HG02840 (cell line): ENCODE results near the gene RDM1.

Experiments used
- ATAC-seq: cut with Tn5 transposase; IDR thresholded peaks from one replicate; pipeline ENCODE4 v1.9.1; 2021; ENCODE audit warnings: mild to moderate bottlenecking, moderate library complexity, moderate number of reproducible peaks; ENCODE audit not compliant: unreplicated experiment, low FRiP score

RDM1 gene

DNA sequence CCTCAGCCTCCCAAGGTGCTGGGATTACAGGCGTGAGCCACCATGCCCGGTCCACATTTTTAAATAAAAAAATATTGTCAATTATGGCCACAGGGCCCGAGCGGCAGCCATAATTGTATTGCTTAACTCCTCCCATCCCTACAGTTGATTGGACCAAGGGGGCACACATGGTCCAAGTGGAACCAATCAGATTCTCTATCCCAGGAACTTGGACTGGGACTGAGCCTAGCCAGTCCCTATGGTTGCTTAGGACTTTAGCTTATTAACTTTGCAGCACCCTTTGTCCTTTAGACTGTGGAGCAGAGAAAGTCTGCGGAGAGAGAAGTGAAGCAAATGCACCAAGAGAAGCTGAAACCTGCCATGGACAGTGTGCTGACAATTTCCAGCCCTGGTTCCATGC is 5.5 kb upstream of the RDM1 start:
- no peak for ATAC-seq

DNA sequence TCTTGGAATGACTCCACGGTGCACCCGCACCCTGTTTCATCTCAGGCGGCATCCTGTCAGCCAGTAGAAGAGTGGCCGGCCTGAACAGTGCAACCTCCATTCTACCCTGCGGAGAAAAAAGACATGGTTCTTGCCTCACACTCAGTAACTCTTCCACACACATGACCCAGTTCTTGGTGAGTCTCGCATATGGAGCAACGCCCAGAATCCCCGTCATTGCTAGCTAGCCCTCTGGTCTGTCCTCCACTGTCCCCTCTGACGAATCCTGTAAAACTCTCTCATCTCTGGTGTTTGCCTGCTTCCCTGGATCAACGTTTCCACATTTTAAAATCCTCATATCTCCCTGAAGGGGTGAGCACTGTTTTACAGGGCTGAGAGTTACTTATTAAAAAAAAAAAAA is 4.2 kb upstream of the RDM1 start:
- ATAC-seq: no peak

DNA sequence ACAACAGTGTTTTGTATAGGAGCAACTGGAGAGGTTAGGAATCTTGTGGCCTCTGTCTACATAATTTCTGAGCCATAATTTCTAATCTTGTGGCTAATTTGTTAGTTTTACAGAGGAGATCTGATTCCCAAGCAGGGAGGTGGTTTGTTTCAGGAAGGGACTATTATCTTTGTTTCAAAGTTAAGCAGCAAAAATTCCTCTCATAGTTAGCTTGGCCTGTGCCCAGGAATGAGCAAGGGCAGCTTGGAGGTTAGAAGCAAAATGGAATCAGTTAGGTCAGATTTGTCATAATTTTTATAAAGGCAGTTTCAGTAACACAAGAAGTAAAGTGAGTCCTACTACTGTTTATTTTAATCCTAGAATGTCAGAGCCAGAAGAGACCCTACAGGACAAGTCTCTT is 2.0 kb upstream of the RDM1 start:
- no peak for ATAC-seq

DNA sequence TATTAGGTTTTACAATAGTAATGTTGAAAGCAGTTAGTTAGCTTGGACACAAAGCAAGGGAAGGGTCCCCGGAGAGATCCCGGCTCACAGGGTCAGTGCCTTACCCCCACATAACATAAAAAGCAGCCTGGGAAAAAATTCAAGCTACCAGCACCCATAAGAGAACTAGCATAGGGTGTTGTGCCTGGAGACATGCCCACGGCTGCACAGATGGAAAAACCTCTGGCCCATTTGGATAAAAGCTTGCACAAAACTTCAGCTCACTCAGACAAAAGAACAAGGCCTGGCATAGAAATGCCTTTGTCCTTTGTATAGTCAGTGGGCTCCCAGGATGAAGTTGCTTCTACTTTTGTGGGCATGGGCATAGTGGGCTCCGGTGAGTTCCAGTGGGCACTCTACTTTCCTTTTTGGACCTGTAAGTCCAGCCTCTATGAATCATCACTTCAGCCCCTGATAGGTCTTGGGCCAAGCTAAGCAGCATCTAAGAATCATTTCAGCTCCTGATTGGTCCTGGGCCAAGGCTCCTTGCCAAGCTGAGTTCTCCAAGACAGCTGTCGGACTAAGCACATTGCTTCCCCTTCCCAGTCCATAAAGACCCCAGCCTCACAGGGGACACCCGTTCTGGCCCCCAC is 1.3 kb upstream of the RDM1 start:
- no peak for ATAC-seq

DNA sequence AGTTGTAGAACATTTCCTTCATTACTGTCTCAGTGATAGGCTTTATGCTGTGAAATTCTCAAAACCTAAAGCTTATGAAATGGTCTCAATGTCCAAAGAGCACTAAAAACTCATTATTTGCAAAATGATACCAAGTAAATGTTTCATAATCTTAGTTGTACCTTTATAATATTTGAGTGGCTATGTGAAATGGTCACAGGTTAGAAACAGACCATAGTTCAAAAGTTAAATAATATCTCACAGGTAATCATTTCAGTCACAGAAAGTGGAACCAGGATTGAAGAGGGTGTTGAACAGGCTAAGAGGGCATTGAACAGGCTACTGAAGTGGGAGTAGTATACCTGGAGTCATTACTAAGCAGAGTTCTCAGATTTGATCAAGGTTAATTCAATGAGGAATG is 2.9 kb downstream of the RDM1 start:
- ATAC-seq: no peak

DNA sequence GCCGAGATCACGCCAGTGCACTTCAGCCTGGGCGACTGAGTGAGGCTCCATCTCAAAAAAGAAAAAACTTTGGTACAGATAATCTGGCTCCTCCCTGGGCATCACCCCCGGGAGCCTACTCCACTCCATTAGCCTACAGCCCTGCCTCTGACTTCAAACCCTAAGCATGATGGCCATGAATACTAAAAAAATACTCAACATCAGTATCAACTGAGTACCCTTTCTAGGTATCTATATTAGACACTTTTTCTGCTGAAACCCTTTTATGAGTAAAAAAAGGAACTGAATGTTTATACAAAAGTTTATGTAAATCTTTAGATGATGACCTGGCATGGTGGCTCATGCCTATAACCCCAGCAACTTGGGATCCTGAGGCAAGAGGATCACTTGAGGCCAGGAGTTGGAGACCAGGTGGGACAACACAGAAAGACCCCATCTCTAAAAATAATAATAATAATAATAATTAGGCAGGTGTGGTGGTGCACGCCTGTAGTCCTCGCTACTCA is 6.9 kb downstream of the RDM1 start:
- no peak for ATAC-seq

DNA sequence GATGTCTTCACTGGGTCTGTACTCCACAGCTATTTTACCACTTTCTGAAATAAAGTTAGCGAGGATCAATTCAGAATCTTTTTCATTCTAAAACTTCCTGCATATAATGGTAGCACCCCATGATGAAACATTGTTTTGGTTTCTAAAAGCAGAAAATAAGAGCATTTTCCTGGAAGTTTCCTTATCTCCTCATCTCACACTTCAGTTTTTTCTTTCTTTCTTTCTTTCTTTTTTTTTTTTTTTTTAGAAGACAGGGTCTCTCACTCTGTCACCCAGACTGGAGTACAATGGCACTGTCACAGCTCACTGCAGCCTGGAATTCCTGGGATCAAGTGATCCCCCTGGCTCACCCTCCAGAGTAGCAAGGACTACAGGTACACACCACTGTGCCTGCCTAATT is 10.3 kb downstream of the RDM1 start:
- ATAC-seq: no peak

DNA sequence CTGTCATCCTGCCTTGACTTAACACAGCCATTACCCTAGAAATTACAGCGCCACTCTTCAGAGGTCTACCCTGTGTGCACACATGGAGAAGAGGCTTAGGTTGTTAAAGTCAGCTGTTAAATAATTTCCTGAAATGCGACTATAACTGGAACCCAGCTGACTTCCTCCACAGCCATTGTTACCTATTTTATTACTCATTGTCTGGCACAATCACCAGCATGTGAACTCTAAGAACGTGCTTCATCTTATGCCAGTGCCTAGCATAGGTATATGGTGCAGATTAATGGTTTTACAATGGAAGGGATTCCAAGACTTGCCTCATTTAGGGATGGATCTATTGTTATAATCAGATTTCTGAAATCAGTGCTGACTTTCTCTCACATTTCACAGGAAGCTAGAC is 11.9 kb downstream of the RDM1 start:
- no peak for ATAC-seq

DNA sequence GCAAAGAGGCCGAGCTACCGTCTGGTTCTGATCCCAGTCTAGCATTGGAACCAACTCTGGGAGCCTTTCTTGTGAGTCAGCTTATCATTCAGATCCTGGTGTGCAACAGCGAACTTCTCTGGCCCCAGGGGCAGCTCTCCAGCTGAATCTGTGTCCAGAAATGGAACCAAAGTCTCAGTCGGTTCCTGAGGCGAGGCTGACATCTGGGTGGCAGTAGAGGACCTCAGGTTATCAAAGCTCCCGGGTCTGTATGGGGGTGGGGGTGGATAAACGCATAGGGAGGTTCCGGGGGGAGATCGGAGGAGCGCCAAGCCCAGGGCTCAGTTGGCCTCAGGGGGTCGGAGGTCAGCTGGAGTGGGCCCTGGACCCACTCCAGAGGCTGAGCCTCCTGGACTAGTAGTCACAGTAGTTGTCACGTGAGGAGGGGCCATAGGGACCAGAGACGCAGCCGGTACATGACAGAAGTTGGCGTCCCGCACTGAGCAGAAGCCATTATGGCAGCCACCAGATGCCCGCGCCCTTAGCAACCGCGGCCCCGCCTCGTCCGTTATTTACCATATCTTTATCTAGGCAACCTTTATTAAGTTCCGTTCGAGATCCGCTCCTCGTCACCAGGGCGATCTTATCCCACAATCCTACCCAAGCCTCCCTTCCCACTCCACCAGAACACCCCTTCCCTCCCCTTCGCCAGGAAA is 12.9 kb downstream of the RDM1 start:
- no peak for ATAC-seq

DNA sequence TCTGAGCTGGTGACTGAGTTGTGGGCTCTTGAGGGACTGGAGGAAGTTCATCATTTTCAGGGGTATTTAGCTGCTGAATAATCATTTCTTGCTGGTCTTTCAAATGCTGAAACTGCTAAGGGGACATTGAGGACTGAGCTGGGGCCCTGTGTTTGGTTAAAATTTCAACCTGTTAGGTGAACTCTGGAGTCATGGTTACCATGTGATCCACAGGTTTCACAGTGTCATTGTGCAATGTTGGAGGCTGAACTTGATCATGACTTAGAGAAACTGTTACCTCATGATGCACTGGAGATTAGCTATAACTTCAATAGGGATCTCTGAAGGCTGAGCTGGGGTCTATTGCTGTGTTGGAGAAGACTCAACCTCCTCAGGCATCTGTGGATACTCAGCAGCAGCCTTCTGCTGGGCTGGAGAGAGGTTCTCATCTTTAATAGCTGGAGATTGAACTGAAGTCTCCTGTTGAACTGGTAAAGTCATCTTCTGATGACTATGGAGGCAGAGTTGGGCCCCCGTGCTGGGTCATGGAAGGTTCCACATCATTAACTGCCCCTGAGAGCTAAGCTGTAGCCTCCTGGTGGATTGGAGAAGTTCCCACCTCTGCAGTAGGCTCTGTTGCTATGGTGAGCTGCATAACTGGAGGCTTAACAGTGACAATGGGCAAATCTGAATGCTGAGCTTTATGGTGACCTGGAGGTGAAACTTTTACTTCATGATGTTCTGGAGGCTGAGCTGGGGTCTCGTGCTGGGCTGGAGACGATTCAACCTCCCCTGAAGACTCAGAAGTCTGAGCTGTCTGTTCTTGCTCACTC is 15.2 kb downstream of the RDM1 start:
- ATAC-seq: no peak

DNA sequence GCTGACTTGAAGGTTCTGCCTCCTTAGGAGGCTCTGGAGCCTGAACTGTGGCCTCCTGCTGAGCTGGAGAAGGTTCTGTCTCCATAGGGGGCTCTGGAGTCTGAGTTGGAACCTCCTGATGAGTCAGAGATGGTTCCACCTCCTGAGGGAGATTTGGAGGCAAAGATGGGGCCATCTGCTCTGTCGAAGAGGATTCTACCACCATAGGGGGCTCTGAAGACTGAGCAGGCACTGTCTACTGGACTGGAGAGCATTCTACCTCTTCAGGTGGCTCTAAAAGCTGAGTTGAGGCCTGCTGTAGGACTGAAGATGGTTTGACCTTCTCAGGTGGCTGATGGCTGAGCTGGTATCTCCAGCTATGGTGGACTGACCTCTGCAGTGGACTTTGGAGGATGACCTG is 16.2 kb downstream of the RDM1 start:
- ATAC-seq: no peak

DNA sequence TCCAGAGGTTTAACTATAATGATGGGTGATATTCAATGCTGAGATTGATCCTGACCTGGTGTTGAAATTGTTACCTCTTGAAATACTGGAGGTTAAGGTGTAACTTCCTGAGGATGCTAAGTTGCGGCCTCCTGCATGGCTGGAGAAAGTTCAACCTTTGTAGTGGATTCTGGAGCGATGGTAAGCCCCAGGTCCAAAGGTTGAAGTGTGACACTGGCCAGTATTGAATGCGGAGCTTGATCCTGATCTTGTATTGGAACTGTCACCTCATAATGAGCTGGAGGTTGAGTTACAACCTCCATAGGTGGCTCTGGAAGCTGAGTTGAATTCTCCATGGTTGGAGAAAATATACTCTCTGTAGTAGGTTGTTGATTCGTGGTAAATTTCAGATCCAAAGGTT is 17.0 kb downstream of the RDM1 start:
- ATAC-seq: no peak

DNA sequence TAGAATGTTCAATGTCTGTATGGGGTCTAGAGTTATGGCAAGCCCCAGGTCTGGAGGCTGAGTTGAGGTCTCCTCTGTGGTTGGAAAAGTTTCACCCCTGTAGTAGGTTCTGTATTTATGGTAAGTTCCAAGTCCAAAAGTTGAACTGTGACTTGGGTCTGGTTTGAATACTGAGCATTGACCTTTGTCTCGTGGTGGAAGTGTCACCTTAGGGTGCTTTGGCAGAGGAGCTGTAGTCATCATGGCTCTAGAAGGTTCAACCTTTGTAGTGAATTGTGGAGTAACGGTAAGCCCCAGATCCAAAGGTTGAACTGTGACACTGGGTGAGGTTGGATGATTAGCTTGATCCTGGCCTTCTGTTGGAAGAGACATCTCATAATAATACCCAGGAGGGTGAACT is 17.6 kb downstream of the RDM1 start:
- no peak for ATAC-seq

DNA sequence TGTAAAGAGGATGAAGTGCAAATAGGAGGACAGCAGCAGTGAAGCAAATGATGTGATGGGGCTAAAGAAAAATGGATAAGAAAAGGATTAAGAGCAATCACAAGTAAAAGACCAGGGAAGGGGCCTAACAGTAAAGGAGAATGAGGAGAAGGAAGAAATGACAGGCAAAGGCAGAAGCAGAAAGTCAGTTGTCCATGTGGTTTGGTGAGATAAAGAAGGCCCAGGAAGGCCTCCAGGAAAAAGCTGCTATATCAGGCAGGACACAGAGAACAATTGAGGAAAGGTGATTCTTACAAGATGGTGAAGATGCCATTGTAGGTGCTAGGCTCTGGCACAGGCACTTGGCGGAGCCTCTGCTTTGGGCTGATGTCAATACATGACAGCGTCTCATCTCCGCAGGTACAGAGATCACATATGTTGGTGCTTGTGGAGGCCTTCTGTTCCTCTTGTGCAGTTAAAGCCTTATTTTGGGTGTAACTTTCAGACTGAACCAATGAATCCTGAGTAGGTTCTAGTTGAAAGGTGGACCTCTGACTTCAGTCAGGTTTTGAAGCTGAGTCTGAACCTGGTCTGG is 18.1 kb downstream of the RDM1 start:
- no peak for ATAC-seq

DNA sequence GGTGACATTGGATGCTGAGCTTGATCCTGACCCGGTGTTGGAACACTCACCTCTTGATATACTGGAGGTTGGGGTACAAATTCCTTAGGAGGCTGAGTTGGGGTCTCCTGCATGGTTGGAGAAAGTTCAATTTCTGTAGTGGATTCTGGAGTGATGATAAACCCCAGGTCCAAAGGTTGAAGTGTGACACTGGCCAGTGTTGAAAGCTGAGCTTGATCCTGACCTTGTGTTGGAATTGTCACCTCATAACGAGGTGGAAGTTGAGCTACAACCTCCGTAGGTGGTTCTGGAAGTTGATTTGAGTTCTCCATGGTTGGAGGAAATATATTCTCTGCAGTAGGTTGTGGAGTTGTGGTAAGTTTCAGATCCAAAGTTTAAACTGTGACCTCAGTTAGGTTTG is 21.2 kb downstream of the RDM1 start:
- no peak for ATAC-seq

DNA sequence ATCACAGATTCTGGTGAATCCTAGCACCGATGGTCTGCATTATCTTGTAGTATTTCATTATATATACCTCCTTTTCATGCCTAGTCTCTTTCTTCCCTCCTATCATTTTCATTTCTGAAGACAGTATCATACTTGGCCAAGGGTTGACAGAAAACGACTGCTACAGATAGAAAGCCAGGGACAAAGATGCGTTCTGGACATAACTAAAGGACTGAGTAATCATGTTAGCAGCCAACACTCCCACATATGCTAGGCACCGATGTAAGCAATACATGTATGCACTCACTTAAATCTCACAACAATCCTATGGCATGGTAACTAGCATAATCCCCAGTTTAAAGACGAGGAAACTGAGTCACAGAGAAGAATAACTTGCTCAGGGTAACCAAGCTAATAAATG is 22.9 kb downstream of the RDM1 start:
- no peak for ATAC-seq

DNA sequence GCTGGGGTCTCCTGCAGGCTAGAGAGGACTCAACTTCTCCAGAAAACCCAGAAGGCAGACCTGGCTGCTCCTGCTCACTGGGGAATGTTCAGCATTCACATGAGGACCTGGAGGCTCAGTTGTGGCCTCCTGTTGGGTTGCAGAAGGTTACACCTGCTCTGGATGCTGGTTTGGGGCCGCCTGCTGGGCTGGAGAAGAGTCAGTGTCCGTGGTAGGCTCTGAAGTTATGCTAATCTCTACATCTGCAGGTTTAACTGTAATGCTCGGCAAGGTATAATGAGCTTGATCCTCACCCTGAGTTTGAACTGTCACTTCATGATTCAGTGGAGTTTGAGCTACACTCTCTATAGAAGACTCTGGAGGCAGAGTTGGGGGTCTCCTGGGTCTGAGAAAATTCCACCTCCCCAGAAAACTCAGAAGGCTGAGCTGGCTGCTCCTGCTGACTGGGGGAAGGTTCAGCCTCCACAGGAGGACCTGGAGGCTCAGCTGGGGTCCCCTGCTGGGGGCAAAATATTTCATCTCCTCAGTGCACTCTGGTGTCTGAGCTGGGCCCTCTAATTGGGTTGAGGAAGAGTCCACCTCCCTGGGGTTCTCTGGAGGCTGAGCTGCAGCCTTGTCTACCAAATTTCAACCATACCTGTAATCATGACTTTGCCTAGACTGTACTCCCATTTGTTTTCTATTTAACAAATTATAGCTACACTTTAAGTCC is 23.5 kb downstream of the RDM1 start:
- no peak for ATAC-seq

DNA sequence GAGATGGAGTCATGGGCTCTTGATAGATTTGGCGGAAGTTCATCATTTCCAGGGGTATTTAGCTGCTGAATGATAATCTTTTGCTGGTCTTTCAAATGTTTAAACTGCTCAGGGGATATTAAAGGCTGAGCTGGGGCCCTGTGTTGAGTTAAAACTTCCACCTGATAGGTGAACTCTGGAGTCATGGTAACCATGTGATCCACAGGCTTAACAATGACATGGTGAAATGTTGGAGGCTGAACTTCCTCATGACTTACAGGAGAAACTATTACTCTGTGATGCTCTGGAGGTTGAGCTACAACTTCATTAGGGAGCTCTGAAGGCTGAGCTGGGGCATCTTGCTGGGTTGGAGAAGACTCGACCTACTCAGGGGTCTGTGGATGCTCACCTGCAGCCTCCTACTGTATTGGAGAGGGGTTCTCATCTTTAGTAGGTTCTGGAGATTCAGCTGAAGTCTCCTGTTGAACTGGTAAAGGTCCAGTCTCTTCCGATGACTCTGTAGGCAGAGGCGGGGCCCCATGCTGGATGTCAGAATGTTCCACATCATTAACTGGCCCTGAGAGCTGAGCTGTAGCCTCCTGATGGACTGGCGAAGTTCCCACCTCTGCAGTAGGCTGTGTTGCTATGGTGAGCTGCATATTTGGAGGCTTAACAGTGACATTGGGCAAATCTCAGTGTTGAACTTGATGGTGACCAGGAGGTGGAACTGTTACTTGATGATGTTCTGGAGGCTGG is 24.2 kb downstream of the RDM1 start:
- no peak for ATAC-seq

DNA sequence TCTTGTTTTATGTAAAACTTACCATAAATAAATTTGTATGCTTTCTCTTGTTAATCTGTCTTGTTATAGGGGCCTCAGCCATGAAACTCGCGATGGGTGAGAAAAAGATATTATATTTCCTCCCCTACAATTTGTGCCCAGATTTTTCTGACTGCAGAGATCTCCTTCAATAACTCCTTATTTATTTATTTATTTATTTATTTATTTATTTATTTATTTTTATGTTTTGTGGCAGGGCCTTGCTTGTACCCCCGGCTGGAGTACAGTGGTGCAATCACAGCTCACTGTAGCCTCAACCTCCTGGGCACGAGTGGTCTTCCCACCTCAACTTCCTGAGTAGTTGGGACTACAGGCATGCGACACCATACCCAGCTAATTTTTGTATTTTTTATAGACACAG is 27.1 kb downstream of the RDM1 start:
- ATAC-seq: no peak

DNA sequence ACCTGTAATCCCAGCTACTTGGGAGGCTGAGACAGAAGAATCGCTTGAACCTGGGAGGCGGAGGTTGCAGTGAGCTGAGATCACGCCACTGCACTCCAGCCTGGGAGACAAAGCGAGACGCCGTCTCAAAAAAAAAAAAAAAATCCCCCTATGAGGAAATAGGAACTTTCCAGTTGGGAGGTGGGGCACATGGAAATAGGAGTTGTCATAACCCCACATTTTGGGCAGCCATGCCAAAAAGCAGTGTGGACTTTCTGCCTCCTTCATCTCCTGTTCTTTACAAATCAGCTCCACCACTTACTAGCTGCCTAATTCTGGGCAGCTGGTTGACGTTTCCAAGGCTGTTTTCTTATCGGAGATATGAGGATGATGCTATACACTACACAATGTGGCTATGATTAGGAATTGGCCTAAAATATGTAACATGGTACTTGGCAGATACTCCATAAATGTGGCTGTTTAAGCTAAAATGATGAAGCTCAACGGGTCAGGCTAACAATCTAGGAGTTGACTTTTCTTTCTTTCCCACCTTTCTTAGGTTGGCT is 28.9 kb downstream of the RDM1 start:
- ATAC-seq: no peak
